GM10266 (cell line): ENCODE measurements around the gene PFKFB3.
"Not testable (repeated sequence)": the region's sequence is repeated elsewhere in the genome, so short reads cannot be mapped to it uniquely, and the experiment has no call there.

Experiments
- DNase-seq: peaks from one replicate; pipeline ENCODE4 v3.0.0; 2012; ENCODE audit errors: extremely low spot score
- TF ChIP-seq, protein P1 (sequence below): IDR thresholded peaks from 2 replicates; pipeline ENCODE4 v1.5.1; 2012; ENCODE audit warnings: mild to moderate bottlenecking, low read depth; ENCODE audit not compliant: control insufficient read depth, insufficient read depth; ENCODE audit errors: missing control alignments

The PFKFB3 gene

DNA sequence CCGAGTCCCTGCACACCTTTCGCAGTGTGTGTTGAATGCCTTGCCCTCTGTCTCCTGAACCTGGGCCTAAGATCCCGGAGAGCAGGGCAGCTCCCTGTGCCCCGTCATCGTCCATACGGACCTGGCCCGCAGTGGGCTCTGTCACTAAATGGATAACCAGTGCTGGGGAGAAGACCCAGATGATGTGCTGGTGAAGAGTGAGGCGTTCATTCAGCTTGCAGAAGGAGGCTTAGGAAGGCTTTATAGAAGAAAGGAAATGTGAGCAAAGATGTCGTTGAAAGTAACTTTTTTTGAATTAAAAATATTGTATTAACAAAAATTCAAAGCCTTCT lies 34.4 kb downstream of the PFKFB3 start:
- TF ChIP-seq, protein P1, sequence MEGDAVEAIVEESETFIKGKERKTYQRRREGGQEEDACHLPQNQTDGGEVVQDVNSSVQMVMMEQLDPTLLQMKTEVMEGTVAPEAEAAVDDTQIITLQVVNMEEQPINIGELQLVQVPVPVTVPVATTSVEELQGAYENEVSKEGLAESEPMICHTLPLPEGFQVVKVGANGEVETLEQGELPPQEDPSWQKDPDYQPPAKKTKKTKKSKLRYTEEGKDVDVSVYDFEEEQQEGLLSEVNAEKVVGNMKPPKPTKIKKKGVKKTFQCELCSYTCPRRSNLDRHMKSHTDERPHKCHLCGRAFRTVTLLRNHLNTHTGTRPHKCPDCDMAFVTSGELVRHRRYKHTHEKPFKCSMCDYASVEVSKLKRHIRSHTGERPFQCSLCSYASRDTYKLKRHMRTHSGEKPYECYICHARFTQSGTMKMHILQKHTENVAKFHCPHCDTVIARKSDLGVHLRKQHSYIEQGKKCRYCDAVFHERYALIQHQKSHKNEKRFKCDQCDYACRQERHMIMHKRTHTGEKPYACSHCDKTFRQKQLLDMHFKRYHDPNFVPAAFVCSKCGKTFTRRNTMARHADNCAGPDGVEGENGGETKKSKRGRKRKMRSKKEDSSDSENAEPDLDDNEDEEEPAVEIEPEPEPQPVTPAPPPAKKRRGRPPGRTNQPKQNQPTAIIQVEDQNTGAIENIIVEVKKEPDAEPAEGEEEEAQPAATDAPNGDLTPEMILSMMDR, result no peak

DNA sequence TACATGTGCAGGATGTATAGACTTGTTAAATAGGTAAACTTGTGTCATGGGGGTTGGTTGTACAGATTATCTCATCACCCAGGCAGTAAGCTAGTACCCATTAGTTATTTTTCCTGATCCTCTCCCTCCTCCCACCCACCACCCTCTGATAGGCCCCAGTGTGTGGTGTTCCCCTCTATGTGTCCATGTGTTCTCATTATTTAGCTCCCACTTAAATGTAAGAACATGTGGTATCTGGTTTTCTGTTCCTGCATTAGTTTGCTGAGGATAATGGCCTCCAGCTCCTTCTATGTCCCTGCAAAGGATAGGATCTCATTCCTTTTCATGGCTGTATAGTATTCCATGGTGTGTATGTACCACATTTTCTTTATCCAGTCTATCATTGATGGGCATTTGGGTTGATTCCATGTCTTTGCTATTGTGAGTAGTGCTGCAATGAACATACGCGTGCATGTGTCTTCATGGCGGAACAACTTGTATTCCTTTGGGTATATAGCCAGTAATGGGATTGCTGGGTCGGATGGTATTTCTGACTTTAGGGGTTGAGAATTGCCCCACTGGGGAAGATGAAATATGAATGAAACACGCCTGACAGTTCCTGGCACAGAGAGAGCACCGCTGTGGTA lies 36.0 kb downstream of the PFKFB3 start:
- DNase-seq, result not testable (repeated sequence)

More for the DNA sequence above, 34.4 kb downstream of the PFKFB3 start:
- no peak for DNase-seq

DNA sequence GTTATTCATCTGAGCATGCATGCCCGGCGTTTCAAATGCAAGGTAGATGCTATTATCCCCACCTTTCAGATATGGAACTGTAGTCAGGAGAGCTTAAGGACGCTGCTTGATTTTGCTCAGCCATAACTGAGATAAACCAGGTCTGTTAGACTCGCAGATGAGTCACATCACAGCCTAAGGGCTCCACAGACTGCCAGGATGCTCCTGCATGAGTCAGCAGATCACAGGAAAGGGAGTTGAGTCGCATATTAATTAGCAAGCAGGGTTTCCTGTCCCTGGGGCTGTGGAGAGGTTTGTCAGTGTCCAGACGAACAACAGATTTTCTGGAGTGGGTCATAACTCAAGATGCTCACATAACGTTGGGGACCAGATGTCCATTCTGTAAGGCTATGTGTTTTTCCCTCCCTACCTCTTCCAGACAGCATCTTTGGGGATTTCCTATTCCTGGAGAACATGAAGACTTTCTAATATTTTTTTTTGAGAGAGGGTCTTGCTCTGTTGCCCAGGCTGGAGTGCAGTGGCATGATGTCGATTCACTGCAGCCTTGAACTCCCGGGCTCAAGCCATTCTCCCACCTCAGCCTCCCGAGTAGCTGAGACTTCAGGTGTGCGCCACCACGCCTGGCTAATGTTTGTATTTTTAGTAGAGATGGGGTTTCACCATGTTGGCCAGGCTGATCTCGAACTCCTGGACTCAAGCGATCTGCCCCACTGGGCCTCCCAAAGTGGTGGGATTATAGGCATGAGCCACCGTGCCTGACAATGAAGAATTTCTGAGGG lies 36.7 kb downstream of the PFKFB3 start:
- TF ChIP-seq, protein P1, result no peak
- DNase-seq, result peak; percentile 40

DNA sequence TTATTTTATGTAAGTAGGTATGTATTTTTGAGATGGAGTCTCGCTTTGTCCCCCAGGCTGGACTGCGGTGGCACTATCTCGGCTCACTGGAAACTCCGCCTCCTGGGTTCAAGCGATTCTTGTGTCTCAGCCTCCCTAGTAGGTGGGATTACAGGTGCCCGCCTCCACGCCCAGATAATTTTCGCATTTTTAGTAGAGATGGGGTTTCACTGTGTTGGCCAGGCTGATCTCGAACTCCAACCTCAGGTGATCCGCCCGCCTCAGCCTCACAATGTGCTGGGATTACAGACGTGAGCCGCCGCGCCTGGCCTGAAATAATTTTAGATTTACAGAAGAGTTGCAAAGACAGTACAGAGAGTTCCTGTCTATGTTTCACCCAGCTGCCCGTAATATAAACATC lies 37.5 kb downstream of the PFKFB3 start:
- DNase-seq, result no peak
- TF ChIP-seq, protein P1, result no peak

DNA sequence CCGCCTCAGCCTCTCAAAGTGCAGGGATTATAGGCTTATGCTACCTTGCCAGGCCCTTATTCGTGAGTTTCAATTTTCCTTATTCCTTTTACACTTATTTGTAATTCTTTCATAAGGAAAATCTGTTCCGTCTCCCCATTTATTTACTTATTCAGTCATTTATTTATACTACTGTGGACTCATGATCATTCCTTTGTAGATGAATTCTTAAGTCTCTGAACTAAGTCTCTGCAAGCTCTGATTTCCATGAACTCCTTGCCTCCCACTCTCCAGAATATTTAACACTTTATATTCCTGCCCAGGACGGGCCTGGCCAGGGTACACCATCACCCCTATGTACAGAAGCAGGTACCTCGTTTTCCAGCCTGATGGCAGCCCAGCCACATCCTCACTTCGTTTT lies 39.4 kb downstream of the PFKFB3 start:
- TF ChIP-seq, protein P1, result no peak

DNA sequence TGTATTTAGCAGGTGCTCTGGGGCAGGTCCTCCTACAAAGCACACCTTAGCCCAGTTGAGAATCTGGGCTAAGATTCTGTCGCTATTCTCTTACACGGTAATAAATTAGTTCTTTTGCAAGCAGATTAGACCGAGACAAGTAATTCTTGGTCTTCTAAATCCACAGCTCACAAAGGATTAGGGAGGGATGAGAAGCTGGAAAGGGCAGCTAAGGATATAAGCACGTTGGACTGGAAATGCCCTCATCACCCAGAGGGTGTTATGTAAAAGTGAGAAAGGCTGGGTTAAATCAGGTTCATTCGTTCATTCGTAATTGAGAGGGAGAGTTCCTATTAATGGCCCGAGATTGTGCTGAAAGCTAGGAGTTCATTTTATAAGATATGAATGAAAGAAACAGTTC lies 41.8 kb downstream of the PFKFB3 start:
- DNase-seq, result no peak
- TF ChIP-seq, protein P1, result no peak

More for the DNA sequence above, 39.4 kb downstream of the PFKFB3 start:
- DNase-seq, result no peak

DNA sequence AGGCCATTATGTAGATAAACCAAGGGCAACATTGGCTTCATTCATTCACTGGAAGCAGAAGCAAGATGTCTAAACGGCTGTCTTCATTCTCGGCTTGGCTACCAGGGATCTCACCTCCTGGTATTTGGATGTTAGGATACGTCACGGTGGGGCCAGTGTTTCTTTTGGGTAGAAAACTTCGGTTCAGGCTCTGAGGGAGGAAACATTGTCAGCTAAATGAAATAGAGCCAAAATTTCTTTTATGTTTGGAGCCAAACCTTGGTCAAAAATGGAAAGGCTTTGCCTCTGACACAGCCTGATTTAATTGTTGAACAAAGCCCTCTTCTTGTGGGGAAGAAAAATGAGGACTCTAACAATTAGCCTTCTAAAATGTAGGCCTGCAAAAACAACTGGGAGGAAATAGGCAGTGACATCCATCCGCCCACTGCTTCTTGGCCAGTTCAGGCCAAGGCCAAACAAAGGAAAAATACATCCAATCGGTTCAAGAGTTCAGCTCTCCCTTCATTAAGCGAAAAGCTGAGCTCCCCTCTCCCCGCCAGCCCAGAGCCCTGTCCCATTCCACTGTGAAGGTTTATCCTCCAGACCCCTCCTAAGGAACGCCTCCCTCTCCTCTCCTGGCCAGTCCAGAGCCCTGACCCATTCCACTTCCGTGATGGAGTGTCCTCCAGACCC lies 44.4 kb downstream of the PFKFB3 start:
- no peak for DNase-seq
- TF ChIP-seq, protein P1, result no peak

DNA sequence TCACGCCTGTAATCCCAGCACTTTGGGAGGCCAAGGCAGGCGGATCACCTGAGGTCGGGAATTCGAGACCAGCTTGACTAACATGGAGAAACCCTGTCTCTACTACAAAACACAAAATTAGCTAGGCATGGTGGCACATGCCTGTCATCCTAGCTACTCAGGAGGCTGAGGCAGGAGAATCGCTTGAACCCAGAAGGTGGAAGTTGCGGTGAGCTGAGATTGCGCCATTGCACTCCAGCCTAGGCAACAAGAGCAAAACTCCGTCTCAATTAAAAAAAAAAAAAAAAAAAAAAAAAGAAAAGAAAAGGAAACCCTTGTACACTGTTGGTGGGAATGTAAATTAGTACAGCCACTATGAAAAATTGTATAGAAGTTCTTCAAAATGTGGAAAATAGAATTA lies 46.2 kb downstream of the PFKFB3 start:
- DNase-seq, result not testable (repeated sequence)
